Liver (tissue), 9 donors: ENCODE results near the gene LRMDA. TPM values are rescaled to one million over a fixed set of nuclear protein-coding genes. Genes with fewer than 3 reads are reported as not detected.

Experiments
- DNase-seq: peaks from one replicate; pipeline ENCODE4 v3.0.0-alpha.2; 2017; ENCODE audit warnings: low spot score
- H3K27ac ChIP-seq, 2 donors: one replicate each; pipeline ENCODE4 v1.7.0; 2013; ENCODE audit warnings: inconsistent platforms in 2 of 2, low read length in 2 of 2, control low read depth in 1 of 2, low read depth in 1 of 2, mild to moderate bottlenecking in 1 of 2
- H3K27me3 ChIP-seq, 4 donors: one replicate each; pipeline versions ENCODE4 v1.6.1 to v1.7.0; 2013; ENCODE audit warnings: low read length in 3 of 4, inconsistent platforms in 1 of 4, mild to moderate bottlenecking in 1 of 4, moderate library complexity in 1 of 4; ENCODE audit not compliant: control insufficient read depth in 4 of 4, insufficient read depth in 4 of 4
- H3K36me3 ChIP-seq, 4 donors: one replicate each; pipeline versions ENCODE4 v1.6.1 to v1.7.0; 2013; ENCODE audit warnings: low read length in 3 of 4, mild to moderate bottlenecking in 3 of 4, low read depth in 1 of 4, moderate library complexity in 1 of 4; ENCODE audit not compliant: control insufficient read depth in 4 of 4, insufficient read depth in 3 of 4
- H3K4me1 ChIP-seq, 4 donors: one replicate each; pipeline versions ENCODE4 v1.6.1 to v1.7.0; 2013; ENCODE audit warnings: low read length in 3 of 4, mild to moderate bottlenecking in 3 of 4, moderate library complexity in 1 of 4; ENCODE audit not compliant: control insufficient read depth in 4 of 4, insufficient read depth in 4 of 4
- H3K4me3 ChIP-seq, 3 donors: one replicate each; pipeline versions ENCODE4 v1.6.1 to v1.7.0; 2013; ENCODE audit warnings: low read length in 3 of 3, control low read depth in 1 of 3, low read depth in 1 of 3, mild to moderate bottlenecking in 1 of 3
- H3K9ac ChIP-seq, 2 donors: one replicate each; pipeline ENCODE4 v1.7.0; 2013; ENCODE audit warnings: low read length in 2 of 2, mild to moderate bottlenecking in 2 of 2, moderate library complexity in 2 of 2, control low read depth in 1 of 2, low read depth in 1 of 2
- H3K9me3 ChIP-seq, 4 donors: one replicate each; pipeline versions ENCODE4 v1.6.1 to v1.7.0; 2013; ENCODE audit warnings: low read length in 3 of 4; ENCODE audit not compliant: control insufficient read depth in 4 of 4
- ATF3 ChIP-seq: IDR thresholded peaks from 2 replicates; pipeline ENCODE4 v1.6.1; 2016; ENCODE audit warnings: antibody characterized with exemption
- EGR1 ChIP-seq, 2 donors: IDR thresholded peaks; 2 replicates each; pipeline ENCODE4 v1.6.1; 2016 to 2018; ENCODE audit warnings: antibody characterized with exemption in 2 of 2, low read depth in 2 of 2
- FOXA1 ChIP-seq: IDR thresholded peaks from 2 replicates; pipeline ENCODE4 v1.6.1; 2016; ENCODE audit warnings: antibody characterized with exemption
- FOXA2 ChIP-seq: IDR thresholded peaks from 2 replicates; pipeline ENCODE4 v1.6.1; 2016; ENCODE audit warnings: antibody characterized with exemption
- GABPA ChIP-seq, 2 donors: IDR thresholded peaks in 1 of 2; conservative IDR thresholded peaks in 1 of 2; 2 replicates each; pipeline ENCODE4 v1.6.1; 2016; ENCODE audit warnings: antibody characterized with exemption in 2 of 2, mild to moderate bottlenecking in 1 of 2, moderate library complexity in 1 of 2
- HNF4A ChIP-seq, 2 donors: conservative IDR thresholded peaks; 2 replicates each; pipeline ENCODE4 v1.6.1; 2016; ENCODE audit warnings: antibody characterized with exemption in 2 of 2, mild to moderate bottlenecking in 2 of 2
- HNF4G ChIP-seq: IDR thresholded peaks from 2 replicates; pipeline ENCODE4 v1.6.1; 2016; ENCODE audit warnings: antibody characterized with exemption
- JUND ChIP-seq, 2 donors: IDR thresholded peaks; 2 replicates each; pipeline ENCODE4 v1.6.1; 2016; ENCODE audit warnings: antibody characterized with exemption in 2 of 2
- MAX ChIP-seq: IDR thresholded peaks from 2 replicates; pipeline ENCODE4 v1.6.1; 2016; ENCODE audit warnings: antibody characterized with exemption
- RXRA ChIP-seq, 2 donors: IDR thresholded peaks; 2 replicates each; pipeline ENCODE4 v1.6.1; 2017 to 2018; ENCODE audit warnings: antibody characterized with exemption in 2 of 2, mild to moderate bottlenecking in 1 of 2
- SP1 ChIP-seq: IDR thresholded peaks from 2 replicates; pipeline ENCODE4 v1.6.1; 2018; ENCODE audit warnings: antibody characterized with exemption, mild to moderate bottlenecking
- TAF1 ChIP-seq: conservative IDR thresholded peaks from 2 replicates; pipeline ENCODE4 v1.6.1; 2016; ENCODE audit warnings: antibody characterized with exemption, mild to moderate bottlenecking
- YY1 ChIP-seq: IDR thresholded peaks from 2 replicates; pipeline ENCODE4 v1.6.1; 2016; ENCODE audit warnings: antibody characterized with exemption, mild to moderate bottlenecking
- WGBS: extraction: QIAGEN DNeasy Blood & Tissue Kit; methylation state at CpG from one replicate; pipeline ENCODE4 v1.1.7; 2013; 5-methylcytosine and 5-hydroxymethylcytosine counted together
- polyA plus RNA-seq, 2 donors: library from polyadenylated mRNA; stranded (reverse) in 1 of 2; unstranded in 1 of 2; fragments of 200-250 nt in 1 of 2; fragments of >200 nt in 1 of 2; fragmentation: Nextera tagmentation in 1 of 2; extraction: Ambion mirVana in 1 of 2; gene quantifications; one replicate each; pipeline versions ENCODE4 v1.2.1 to v1.2.3, GENCODE V29; 2013 to 2015
- total RNA-seq, 2 donors: library from RNA; depleted of rRNA; stranded (reverse); fragments of >200 nt; gene quantifications; one replicate each; pipeline ENCODE4 v1.2.3, GENCODE V29; 2014
- TF ChIP-seq, protein P1 (sequence below): IDR thresholded peaks from 2 replicates; pipeline ENCODE4 v1.6.1; 2016; ENCODE audit warnings: antibody characterized with exemption
- TF ChIP-seq, protein P2 (sequence below): IDR thresholded peaks from 2 replicates; pipeline ENCODE4 v1.6.1; 2016; ENCODE audit warnings: antibody characterized with exemption, mild to moderate bottlenecking
- TF ChIP-seq, protein P3 (sequence below): fragments of 150-350 bp; IDR thresholded peaks from 2 replicates; pipeline ENCODE4 v1.5.1; 2017; ENCODE audit warnings: improper control_type of control experiment, low read depth, low read length; ENCODE audit not compliant: missing input control
- donor health status: healthy.
- donor health status: healthy.
- donor health status: healthy.
- donor health status: healthy.
- donor health status: healthy.

The LRMDA gene
- total and polyA plus RNA-seq, 4 donors, result 7.9 to 15.8 (median 11.3) TPM

- 48% methylated on average over 2 of the region's 2 CpGs for WGBS
- no peak overlapping the region for H3K9ac ChIP-seq
- no peak overlapping the region for H3K27ac ChIP-seq
- TF ChIP-seq TAF1, result no peak
- no peak for TF ChIP-seq HNF4A (conservative IDR thresholded peaks at IDR 0.05)
- TF ChIP-seq, protein P1, sequence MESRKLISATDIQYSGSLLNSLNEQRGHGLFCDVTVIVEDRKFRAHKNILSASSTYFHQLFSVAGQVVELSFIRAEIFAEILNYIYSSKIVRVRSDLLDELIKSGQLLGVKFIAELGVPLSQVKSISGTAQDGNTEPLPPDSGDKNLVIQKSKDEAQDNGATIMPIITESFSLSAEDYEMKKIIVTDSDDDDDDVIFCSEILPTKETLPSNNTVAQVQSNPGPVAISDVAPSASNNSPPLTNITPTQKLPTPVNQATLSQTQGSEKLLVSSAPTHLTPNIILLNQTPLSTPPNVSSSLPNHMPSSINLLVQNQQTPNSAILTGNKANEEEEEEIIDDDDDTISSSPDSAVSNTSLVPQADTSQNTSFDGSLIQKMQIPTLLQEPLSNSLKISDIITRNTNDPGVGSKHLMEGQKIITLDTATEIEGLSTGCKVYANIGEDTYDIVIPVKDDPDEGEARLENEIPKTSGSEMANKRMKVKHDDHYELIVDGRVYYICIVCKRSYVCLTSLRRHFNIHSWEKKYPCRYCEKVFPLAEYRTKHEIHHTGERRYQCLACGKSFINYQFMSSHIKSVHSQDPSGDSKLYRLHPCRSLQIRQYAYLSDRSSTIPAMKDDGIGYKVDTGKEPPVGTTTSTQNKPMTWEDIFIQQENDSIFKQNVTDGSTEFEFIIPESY, result no peak
- TF ChIP-seq HNF4G, result no peak
- TF ChIP-seq EGR1 (IDR thresholded peaks at IDR 0.05; ENCODE audit: low read depth in 2 of 2), result no peak
- TF ChIP-seq JUND (IDR thresholded peaks at IDR 0.05), result no peak
- TF ChIP-seq, protein P2, sequence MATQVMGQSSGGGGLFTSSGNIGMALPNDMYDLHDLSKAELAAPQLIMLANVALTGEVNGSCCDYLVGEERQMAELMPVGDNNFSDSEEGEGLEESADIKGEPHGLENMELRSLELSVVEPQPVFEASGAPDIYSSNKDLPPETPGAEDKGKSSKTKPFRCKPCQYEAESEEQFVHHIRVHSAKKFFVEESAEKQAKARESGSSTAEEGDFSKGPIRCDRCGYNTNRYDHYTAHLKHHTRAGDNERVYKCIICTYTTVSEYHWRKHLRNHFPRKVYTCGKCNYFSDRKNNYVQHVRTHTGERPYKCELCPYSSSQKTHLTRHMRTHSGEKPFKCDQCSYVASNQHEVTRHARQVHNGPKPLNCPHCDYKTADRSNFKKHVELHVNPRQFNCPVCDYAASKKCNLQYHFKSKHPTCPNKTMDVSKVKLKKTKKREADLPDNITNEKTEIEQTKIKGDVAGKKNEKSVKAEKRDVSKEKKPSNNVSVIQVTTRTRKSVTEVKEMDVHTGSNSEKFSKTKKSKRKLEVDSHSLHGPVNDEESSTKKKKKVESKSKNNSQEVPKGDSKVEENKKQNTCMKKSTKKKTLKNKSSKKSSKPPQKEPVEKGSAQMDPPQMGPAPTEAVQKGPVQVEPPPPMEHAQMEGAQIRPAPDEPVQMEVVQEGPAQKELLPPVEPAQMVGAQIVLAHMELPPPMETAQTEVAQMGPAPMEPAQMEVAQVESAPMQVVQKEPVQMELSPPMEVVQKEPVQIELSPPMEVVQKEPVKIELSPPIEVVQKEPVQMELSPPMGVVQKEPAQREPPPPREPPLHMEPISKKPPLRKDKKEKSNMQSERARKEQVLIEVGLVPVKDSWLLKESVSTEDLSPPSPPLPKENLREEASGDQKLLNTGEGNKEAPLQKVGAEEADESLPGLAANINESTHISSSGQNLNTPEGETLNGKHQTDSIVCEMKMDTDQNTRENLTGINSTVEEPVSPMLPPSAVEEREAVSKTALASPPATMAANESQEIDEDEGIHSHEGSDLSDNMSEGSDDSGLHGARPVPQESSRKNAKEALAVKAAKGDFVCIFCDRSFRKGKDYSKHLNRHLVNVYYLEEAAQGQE, result no peak
- no peak for TF ChIP-seq YY1
- TF ChIP-seq, protein P3, sequence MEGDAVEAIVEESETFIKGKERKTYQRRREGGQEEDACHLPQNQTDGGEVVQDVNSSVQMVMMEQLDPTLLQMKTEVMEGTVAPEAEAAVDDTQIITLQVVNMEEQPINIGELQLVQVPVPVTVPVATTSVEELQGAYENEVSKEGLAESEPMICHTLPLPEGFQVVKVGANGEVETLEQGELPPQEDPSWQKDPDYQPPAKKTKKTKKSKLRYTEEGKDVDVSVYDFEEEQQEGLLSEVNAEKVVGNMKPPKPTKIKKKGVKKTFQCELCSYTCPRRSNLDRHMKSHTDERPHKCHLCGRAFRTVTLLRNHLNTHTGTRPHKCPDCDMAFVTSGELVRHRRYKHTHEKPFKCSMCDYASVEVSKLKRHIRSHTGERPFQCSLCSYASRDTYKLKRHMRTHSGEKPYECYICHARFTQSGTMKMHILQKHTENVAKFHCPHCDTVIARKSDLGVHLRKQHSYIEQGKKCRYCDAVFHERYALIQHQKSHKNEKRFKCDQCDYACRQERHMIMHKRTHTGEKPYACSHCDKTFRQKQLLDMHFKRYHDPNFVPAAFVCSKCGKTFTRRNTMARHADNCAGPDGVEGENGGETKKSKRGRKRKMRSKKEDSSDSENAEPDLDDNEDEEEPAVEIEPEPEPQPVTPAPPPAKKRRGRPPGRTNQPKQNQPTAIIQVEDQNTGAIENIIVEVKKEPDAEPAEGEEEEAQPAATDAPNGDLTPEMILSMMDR, result no peak
- TF ChIP-seq ATF3, result no peak
- TF ChIP-seq SP1, result no peak
- TF ChIP-seq FOXA2, result no peak
- H3K36me3 ChIP-seq, result no peaks in the 10 kb centered on the region
- H3K4me1 ChIP-seq, result no peaks in the 10 kb centered on the region
- no peak overlapping the region for H3K4me3 ChIP-seq
- no peaks in the 10 kb centered on the region for H3K9me3 ChIP-seq
- H3K27me3 ChIP-seq, result no peaks in the 10 kb centered on the region
- no peak for DNase-seq
Measured at GRCh38 chr10:76231286-76231934, 800.0 kb downstream of the LRMDA start.

DNA sequence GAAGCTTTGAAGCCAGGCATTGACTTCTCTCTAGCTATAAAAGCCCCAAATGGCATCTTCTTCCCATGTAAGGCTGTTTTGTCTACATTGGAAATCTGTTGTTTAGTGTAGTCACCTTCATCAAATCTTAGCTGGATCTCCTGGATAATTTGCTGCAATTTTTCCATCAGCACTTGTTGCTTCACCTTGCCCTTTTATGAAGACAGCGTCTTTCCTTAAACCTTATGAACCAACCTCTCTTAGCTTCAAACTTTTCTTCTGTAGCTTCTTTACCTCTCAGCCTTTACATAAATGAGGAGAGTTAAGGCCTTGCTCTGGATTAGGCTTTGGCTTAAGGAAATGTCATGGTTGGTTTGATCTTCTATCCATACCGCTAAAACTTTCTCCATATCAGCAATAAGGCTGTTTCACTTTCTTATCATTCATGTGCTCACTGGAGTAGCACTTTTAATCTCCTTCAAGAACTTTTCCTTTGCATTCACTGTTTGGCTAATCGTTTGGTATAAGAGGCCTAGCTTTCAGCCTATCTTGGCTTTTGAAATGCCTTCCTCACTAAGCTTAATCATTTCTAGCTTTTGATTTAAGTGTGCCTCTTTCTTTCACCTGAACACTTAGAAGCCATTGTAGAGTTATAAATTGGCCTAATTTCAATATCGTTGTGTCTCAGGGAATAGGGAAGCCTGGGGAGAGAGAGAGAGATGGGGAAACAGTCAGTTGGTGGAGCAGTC is 803.2 kb downstream of the LRMDA start:
- Histone ChIP-seq H3K9ac (no peak overlapping the region), H3K9me3 (no peaks in the 10 kb centered on the region), H3K4me3 (no peak overlapping the region), H3K27me3 (no peaks in the 10 kb centered on the region), H3K4me1 (no peaks in the 10 kb centered on the region), H3K27ac (no peak overlapping the region), H3K36me3 (no peaks in the 10 kb centered on the region)
- no peak for DNase-seq
- WGBS, result 93% methylated on average over 4 of the region's 4 CpGs
- TF ChIP-seq GABPA (IDR thresholded peaks at IDR 0.05 in 1 of 2, conservative IDR thresholded peaks at IDR 0.05 in 1 of 2), result no peak
- TF ChIP-seq, protein P2, result no peak
- no peak for TF ChIP-seq HNF4A (conservative IDR thresholded peaks at IDR 0.05)
- TF ChIP-seq, protein P3, result no peak
- no peak for TF ChIP-seq JUND (IDR thresholded peaks at IDR 0.05)
- no peak for TF ChIP-seq RXRA (IDR thresholded peaks at IDR 0.05)
- no peak for TF ChIP-seq FOXA1
- TF ChIP-seq MAX, result no peak
